Endothelial cell (in vitro differentiated cells): ENCODE data around the gene STRIP1. TPM values are rescaled to one million over a fixed set of nuclear protein-coding genes. Genes with fewer than 3 reads are reported as not detected.
A peak's percentile ranks its signal among the peaks of the same experiment; 100 is the strongest.

ENCODE experiments used
- DNase-seq: peaks from one replicate; pipeline ENCODE4 v3.0.0; 2021; ENCODE audit warnings: low spot score
- H3K27ac Mint-ChIP-seq: one replicate; pipeline ENCODE4 v1.8.0; 2021; ENCODE audit warnings: mixed read lengths, inconsistent platforms; ENCODE audit not compliant: unreplicated experiment
- H3K27me3 Mint-ChIP-seq: one replicate; pipeline ENCODE4 v1.8.0; 2021; ENCODE audit warnings: mild to moderate bottlenecking, moderate library complexity, mixed read lengths, inconsistent platforms; ENCODE audit not compliant: unreplicated experiment
- H3K36me3 Mint-ChIP-seq: one replicate; pipeline ENCODE4 v1.8.0; 2021; ENCODE audit warnings: mild to moderate bottlenecking, low read depth, mixed read lengths, inconsistent platforms; ENCODE audit not compliant: unreplicated experiment
- H3K4me1 Mint-ChIP-seq: one replicate; pipeline ENCODE4 v1.8.0; 2021; ENCODE audit warnings: mild to moderate bottlenecking, mixed read lengths, inconsistent platforms; ENCODE audit not compliant: unreplicated experiment
- H3K4me3 Mint-ChIP-seq: one replicate; pipeline ENCODE4 v1.8.0; 2021; ENCODE audit warnings: mild to moderate bottlenecking, mixed read lengths, inconsistent platforms; ENCODE audit not compliant: unreplicated experiment
- H3K9me3 Mint-ChIP-seq: one replicate; pipeline ENCODE4 v1.8.0; 2021; ENCODE audit warnings: mixed read lengths, inconsistent platforms; ENCODE audit not compliant: unreplicated experiment
- CTCF ChIP-seq: fragments of 200-600 bp; sonication (generic); IDR thresholded peaks from one replicate; pipeline ENCODE4 v1.5.0; 2021; ENCODE audit warnings: antibody characterized with exemption; ENCODE audit not compliant: unreplicated experiment
- total RNA-seq: library from RNA; stranded (reverse); fragmentation: NEBNext Ultra II Directional; extraction: Animal tissue kit (Norgen Biotek cat#: 25700); gene quantifications from one replicate; pipeline ENCODE4 v1.2.1, GENCODE V29; 2021; ENCODE audit not compliant: unreplicated experiment

Gene STRIP1
- total RNA-seq, 1 donor from 2014 or later, result 65.0 TPM

DNA sequence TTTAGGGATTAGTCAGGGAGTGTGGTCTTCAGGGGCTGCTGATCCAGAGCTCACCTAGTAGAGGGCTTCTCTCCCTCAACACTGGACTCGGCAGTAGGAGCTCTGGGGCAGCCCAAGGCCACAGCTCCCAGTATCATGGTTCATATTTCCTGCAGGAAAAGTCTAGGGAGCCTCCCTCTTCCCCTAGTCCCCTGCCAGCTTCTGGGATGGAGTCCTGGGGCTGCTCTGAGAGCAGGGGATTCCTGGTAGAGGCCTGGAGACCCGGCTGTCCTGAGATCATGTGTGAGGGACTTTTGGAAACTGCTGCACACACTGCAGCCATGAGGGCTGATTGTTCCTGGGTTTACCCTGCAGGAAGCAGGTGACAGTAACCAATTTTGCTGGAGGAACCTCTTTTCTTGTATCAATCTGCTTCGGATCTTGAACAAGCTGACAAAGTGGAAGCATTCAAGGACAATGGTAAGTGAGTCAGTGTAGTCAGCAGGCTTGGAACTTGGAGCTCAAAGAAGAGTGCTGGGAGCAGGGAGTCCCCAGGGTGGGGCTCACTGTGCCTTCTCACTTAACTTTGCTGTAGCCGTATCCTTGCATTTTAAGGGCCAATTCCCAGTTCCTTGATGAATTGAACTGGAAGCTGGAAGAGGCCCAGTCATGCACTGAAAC is 16.3 kb downstream of the STRIP1 start:
- Mint-ChIP-seq H3K36me3 (peaks cover 58% of the 10 kb centered on the region), H3K27ac (no peak overlapping the region), H3K4me1 (peaks cover 8% of the 10 kb centered on the region), H3K4me3 (no peak overlapping the region), H3K9me3 (no peaks in the 10 kb centered on the region), H3K27me3 (peaks cover 5% of the 10 kb centered on the region)
- DNase-seq, result no peak
- TF ChIP-seq CTCF, result no peak

DNA sequence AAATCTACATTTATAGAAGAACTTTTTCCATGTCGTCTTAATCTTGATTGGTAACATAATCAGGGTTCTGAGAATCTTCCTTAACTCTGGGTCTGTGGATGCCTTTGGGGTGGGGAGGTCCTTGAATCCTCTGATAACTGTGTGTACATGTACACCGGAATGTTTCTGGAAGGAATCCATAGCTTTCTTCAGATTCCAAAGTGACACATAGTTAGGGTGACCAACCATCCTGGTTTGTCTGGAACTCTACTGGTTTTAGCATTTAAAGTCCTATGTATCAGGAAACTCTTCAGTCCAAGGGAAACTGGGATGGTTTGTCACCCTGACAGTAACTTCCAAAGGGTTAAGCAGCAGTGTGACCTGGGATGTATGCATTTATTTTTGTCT is 16.8 kb downstream of the STRIP1 start:
- no peak for TF ChIP-seq CTCF
- Mint-ChIP-seq H3K4me3 (no peak overlapping the region), H3K27me3 (peaks cover 5% of the 10 kb centered on the region), H3K27ac (no peak overlapping the region), H3K36me3 (peaks cover 59% of the 10 kb centered on the region), H3K4me1 (peaks cover 10% of the 10 kb centered on the region), H3K9me3 (no peaks in the 10 kb centered on the region)
- no peak for DNase-seq

- Mint-ChIP-seq H3K27me3 (peaks cover 7% of the 10 kb centered on the region), H3K4me1 (peaks cover 30% of the 10 kb centered on the region), H3K27ac (no peak overlapping the region), H3K9me3 (no peaks in the 10 kb centered on the region), H3K4me3 (peak overlapping the region; percentile 57), H3K36me3 (peaks cover 57% of the 10 kb centered on the region)
- peak; percentile 89 for TF ChIP-seq CTCF
- peak; percentile 84 for DNase-seq
Measured at GRCh38 chr1:110053552-110054428, 19.4 kb downstream of the STRIP1 start.

DNA sequence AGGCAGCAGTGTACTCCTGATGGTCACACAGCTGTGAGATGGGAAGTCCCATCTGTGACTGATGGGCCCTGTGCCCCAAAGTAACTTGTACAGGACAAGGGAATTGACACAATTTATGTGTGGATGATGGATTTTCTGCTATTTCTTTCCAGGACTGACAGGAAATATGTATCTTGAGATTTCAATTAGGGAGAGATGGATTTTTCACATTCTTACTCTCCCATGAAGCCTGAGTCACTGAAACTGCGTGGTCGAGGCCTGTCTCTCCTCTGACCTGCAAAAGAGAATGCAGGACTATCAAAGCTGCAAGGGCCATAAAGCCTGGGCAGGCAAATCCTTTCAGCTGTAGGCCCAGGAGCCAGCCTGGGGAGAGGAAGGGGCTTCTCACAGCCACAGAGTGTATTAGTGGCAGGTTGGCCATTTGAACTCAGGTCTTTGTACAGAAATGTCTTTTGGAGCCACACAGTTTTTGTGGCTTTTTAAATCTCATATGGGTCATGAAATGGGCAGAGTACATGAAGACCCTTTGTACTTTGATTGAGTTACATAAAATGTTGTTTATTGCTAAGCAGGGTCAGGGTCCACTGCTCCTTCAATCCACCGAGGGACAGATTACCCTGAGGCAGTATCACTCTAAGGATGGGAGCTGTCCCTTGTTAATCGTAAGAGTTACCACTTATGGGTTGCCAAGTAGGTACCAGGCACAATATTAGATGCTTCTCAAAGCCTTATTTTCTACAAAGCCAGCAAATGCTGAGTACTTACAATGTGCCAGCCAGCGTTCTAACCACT is 21.3 kb downstream of the STRIP1 start:
- Mint-ChIP-seq H3K9me3 (no peaks in the 10 kb centered on the region), H3K4me3 (no peak overlapping the region), H3K27me3 (peaks cover 9% of the 10 kb centered on the region), H3K27ac (no peak overlapping the region), H3K4me1 (peaks cover 44% of the 10 kb centered on the region), H3K36me3 (peaks cover 51% of the 10 kb centered on the region)
- DNase-seq, result no peak
- no peak for TF ChIP-seq CTCF
